Erythroblast (primary cell): ENCODE results near the gene LATS2.

Experiments used
- GATA1 ChIP-seq: IDR thresholded peaks from 2 replicates; pipeline ENCODE4 v1.6.1; 2011; ENCODE audit warnings: low read depth, mild to moderate bottlenecking, control low read depth, low read length, moderate library complexity
- POLR2A ChIP-seq: IDR thresholded peaks from 2 replicates; pipeline ENCODE4 v1.6.1; 2011; ENCODE audit warnings: mild to moderate bottlenecking, low read length

GRCh38 chr13:21075011-21075378 is 13.6 kb upstream of the LATS2 start:
- TF ChIP-seq POLR2A (no peak), GATA1 (no peak)
